ENCODE results near the gene LAMC2. TPM values are rescaled to one million over a fixed set of nuclear protein-coding genes. Genes with fewer than 3 reads are reported as not detected.

The LAMC2 gene
- total RNA-seq, 1 donor from 2014 or later: 128 TPM

- no peak for DNase-seq (ENCODE audit: low read depth)
Observed at GRCh38 chr1:183287191-183287675, 101.2 kb downstream of the LAMC2 start.

GRCh38 chr1:183288583-183288982, 102.5 kb downstream of the LAMC2 start:
- DNase-seq (ENCODE audit: low read depth): no peak

DNA sequence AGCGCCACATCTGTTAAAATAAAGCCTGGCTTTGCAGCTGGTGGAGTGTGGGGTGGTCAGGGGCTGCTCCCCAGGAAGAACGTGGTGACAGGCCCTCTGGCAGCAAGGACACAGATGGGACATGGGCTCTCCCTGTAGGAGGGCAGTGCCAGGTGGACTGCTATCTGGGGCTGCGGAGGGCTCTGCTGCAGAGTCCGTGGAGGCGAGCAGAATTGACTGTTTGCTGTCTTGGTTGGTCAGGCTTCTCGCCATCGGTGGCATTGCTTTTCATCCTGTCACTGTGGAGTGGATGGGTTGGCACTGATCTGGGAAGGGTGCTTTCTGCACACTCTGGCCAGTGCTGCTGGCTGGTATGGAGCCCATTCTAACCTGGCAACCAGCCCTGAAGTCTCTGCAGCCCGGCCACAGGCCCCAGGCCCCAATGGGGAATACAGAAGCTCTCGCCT, 103.0 kb downstream of the LAMC2 start:
- DNase-seq (ENCODE audit: low read depth): no peak

DNA sequence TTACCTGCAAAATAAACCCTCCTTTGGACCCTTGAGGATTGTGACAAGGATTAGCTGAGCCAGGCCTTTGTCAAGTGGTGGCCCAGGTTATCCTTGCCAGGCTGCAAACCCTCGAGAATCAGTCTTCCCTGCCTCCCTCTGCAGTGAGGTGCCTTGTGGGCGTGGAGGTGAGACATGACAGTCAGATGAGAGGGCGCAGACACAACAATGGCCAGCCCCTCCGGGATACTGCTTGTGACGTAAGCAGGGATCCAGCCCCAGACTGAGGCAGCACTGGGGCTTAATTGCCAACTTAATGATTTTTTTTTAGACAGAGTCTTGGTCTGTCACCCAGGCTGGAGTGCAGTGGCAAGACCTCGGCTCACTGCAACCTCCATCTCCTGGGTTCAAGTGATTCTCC, 104.6 kb downstream of the LAMC2 start:
- DNase-seq (ENCODE audit: low read depth): no peak

DNA sequence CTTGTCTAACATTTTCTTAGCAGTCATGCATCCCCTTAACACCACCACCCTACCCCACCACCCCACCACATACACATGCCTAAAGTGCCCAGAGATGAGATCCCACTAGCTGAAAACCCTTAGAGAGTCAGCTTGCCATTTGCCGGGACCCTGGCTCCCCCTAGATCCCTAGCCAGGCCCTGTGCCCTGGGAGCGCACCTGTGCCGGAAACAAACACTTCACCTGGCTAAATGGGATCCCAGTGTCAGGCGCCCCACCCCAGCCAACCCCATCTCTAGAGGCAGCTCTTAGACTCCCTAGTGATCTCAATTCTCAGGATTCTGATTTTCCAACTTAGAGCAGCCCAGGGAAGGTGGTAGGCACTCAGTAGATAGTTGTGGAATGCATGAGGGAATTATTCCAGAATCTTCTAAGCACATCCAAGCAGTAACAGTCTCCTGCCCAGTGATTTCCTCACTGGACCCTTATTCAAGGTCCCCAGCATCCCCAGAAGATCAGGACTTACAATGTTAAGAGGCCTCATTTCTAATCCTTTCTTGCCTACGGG, 105.2 kb downstream of the LAMC2 start:
- no peak for DNase-seq (ENCODE audit: low read depth)

GRCh38 chr1:183291802-183292514, 105.9 kb downstream of the LAMC2 start:
- peak; percentile 58 for DNase-seq (ENCODE audit: low read depth)

DNA sequence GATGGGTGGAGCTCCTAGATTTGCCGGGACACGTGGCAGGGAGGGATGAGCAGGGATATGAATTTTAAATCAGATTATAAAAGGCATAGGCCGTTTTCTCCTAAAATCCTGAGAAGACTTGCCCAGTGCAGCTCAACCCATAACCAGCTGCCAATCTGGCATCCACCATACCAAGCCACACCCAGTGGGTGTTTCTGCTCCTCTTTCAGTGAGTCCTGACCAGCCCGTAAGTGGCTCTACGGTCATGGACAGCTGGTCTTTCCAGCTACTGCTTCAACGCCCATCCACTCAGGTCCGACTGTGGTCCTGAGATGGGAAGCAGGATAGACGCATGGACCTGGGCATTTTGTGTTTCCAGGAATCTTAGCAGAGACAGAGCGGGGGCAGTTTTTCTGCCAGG, 107.2 kb downstream of the LAMC2 start:
- DNase-seq (ENCODE audit: low read depth): no peak

DNA sequence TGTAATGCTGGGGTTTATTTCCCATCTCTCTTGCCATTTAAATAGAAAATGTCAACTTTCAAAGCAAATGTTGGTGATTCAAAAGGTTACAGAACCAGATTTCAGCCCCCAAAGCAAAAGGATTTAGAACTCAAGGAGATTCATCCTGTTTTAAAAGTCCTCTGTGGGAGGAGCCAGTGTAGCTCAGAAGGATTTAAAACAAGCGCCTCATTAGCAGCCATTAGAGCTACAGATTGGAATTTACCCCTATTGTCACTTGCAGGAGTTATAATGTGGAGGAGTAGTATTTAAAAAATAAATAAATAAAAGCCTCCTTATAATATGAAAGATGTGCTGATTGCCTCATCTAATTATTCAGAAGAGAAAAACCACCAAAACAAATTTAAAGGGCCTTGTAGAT, 107.8 kb downstream of the LAMC2 start:
- no peak for DNase-seq (ENCODE audit: low read depth)

Other genes with a start within 250 kb of the LAMC2 start
- gene SHCBP1L, start 233.1 kb upstream of the LAMC2 start, total RNA-seq: 0.20 TPM in 1 of 2 replicates, not detected in the other
- 241 and 266 TPM in 2 replicates for gene LAMC1, start 162.8 kb upstream of the LAMC2 start, total RNA-seq
- 0.17 and 0.65 TPM in 2 replicates for gene NMNAT2, start 232.1 kb downstream of the LAMC2 start, total RNA-seq

Measured in renal cortical epithelial cell (primary cell).